GM23248 (cell line): ENCODE data around the gene PLXND1.

Experiments
- EZH2 ChIP-seq: fragments of 200-600 bp; sonication (generic); IDR thresholded peaks from 2 replicates; pipeline ENCODE4 v1.6.1; 2018; ENCODE audit warnings: antibody characterized with exemption, mild to moderate bottlenecking; ENCODE audit not compliant: insufficient read depth, poor library complexity, severe bottlenecking
- EZH2phosphoT487 ChIP-seq: fragments of 200-600 bp; sonication (generic); IDR thresholded peaks from 2 replicates; pipeline ENCODE4 v1.6.1; 2018; ENCODE audit warnings: antibody characterized with exemption, moderate library complexity, mild to moderate bottlenecking, low read depth; ENCODE audit not compliant: insufficient read depth

GRCh38 chr3:129591932-129592331, 14.5 kb downstream of the PLXND1 start:
- no peak for TF ChIP-seq EZH2
- no peak for TF ChIP-seq EZH2phosphoT487
